Chondrocyte (in vitro differentiated cells): Measurements from ENCODE around the gene PACS1. TPM values are rescaled to one million over a fixed set of nuclear protein-coding genes. Genes with fewer than 3 reads are reported as not detected.

Experiments
- DNase-seq: peaks from one replicate; pipeline ENCODE4 v3.0.0; 2021; ENCODE audit warnings: mixed read lengths, low spot score
- H3K27ac Mint-ChIP-seq: one replicate; pipeline ENCODE4 v1.8.0; 2021; ENCODE audit warnings: mild to moderate bottlenecking, moderate library complexity, mixed read lengths; ENCODE audit not compliant: unreplicated experiment
- H3K27me3 Mint-ChIP-seq: 2 replicates; pipeline ENCODE4 v1.8.0; 2021; ENCODE audit warnings: low read depth, mixed read lengths
- H3K36me3 Mint-ChIP-seq: 2 replicates; pipeline ENCODE4 v1.8.0; 2021; ENCODE audit warnings: low read depth, mixed read lengths
- H3K4me1 Mint-ChIP-seq: 2 replicates; pipeline ENCODE4 v1.8.0; 2021; ENCODE audit warnings: low read depth, mild to moderate bottlenecking, mixed read lengths
- H3K4me3 Mint-ChIP-seq: one replicate; pipeline ENCODE4 v1.8.0; 2021; ENCODE audit warnings: mild to moderate bottlenecking, moderate library complexity, mixed read lengths; ENCODE audit not compliant: unreplicated experiment
- H3K9me3 Mint-ChIP-seq: 2 replicates; pipeline ENCODE4 v1.8.0; 2021; ENCODE audit warnings: low read depth, mixed read lengths
- total RNA-seq: library from RNA; stranded (reverse); gene quantifications from 3 replicates; pipeline ENCODE4 v1.2.1, GENCODE V29; 2021
- TF ChIP-seq, protein P1 (sequence below): fragments of 200-600 bp; sonication (generic); IDR thresholded peaks from 2 replicates; pipeline ENCODE4 v1.5.0; 2021; ENCODE audit warnings: antibody characterized with exemption, mild to moderate bottlenecking, moderate library complexity

PACS1 gene
- total RNA-seq, 1 donor from 2014 or later: 90.7 TPM

DNA sequence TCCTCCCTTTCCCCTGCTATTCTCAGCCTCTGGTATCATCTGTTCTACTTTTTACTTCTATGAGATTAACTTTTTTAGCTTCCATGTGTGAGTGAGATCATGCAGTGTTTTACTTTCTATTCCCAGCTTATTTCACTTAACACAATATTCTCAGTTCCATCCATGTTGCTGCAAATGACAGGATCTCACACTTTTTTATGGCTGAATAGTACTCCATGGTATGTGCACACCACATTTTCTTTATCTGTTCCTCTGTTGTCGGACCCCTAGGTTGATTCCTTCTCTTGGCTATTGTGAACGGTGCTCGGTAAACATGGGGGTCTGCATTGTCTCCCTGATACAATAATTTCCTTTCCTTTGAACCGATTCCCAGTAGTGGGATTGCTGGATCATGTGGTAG, 117.4 kb downstream of the PACS1 start:
- Mint-ChIP-seq H3K4me3 (no peak overlapping the region), H3K36me3 (no peaks in the 10 kb centered on the region), H3K9me3 (peaks cover 7% of the 10 kb centered on the region), H3K27ac (no peak overlapping the region), H3K27me3 (no peaks in the 10 kb centered on the region), H3K4me1 (peaks cover 31% of the 10 kb centered on the region)
- TF ChIP-seq, protein P1, sequence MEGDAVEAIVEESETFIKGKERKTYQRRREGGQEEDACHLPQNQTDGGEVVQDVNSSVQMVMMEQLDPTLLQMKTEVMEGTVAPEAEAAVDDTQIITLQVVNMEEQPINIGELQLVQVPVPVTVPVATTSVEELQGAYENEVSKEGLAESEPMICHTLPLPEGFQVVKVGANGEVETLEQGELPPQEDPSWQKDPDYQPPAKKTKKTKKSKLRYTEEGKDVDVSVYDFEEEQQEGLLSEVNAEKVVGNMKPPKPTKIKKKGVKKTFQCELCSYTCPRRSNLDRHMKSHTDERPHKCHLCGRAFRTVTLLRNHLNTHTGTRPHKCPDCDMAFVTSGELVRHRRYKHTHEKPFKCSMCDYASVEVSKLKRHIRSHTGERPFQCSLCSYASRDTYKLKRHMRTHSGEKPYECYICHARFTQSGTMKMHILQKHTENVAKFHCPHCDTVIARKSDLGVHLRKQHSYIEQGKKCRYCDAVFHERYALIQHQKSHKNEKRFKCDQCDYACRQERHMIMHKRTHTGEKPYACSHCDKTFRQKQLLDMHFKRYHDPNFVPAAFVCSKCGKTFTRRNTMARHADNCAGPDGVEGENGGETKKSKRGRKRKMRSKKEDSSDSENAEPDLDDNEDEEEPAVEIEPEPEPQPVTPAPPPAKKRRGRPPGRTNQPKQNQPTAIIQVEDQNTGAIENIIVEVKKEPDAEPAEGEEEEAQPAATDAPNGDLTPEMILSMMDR: no peak
- no peak for DNase-seq

DNA sequence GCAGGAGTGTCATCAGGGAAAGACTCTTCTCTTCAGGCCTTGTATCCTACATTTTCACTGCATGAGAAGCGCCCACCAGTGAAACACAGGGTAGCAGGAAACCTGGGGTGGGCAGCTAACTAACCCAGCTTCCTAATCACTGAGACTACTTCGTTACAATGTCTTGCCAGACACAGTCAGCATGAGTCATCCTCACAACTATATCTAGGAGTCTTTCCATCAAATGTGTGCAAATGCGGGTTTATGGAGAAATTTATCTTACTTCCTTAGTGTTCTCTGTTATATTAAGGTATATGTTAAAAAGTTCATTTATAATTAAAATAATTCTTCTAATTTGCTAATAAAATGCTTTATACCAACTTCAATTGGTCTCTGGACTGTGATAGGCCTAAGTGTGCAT, 118.5 kb downstream of the PACS1 start:
- no peak overlapping the region for H3K4me3 Mint-ChIP-seq
- peak overlapping the region; percentile 68 for H3K27ac Mint-ChIP-seq
- no peak for DNase-seq
- TF ChIP-seq, protein P1: no peak
- H3K9me3 Mint-ChIP-seq: peaks cover 7% of the 10 kb centered on the region
- H3K36me3 Mint-ChIP-seq: no peaks in the 10 kb centered on the region
- no peaks in the 10 kb centered on the region for H3K27me3 Mint-ChIP-seq
- H3K4me1 Mint-ChIP-seq: peaks cover 34% of the 10 kb centered on the region

DNA sequence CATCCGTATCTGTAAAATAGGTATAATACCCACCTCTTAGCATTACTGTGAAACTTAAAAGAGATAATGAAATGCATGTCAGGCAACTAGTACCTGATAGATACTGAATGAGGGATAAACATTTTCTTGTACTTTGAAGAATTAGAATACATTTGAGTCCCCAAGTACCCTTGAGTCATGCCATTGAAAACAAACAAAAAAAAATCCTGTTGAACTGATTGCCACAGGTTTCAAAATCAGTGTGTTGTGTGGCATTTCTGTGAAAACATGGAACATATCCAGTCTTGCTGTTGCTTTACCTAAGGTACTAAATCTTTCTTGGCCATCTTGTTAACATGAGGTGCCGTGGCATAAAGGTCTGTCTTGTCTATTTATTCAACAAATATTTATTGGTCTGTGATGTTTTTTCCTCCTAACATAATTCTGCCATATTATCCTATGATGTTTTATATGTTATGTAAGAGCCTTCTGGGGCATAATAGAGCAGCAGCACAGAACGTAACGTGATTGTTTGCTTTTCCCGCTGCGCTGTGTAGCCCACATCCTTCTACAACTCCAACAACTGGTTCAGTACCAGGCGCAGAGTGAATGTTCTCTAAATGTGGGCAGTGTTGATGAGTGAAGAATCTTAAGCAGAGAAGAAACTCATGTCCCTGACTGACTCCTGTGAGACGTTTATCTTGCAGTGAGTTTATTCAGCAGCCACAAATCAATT, 119.1 kb downstream of the PACS1 start:
- peaks cover 34% of the 10 kb centered on the region for H3K4me1 Mint-ChIP-seq
- H3K36me3 Mint-ChIP-seq: no peaks in the 10 kb centered on the region
- no peaks in the 10 kb centered on the region for H3K27me3 Mint-ChIP-seq
- DNase-seq: no peak
- H3K9me3 Mint-ChIP-seq: peaks cover 7% of the 10 kb centered on the region
- no peak overlapping the region for H3K4me3 Mint-ChIP-seq
- H3K27ac Mint-ChIP-seq: peak overlapping the region; percentile 67
- TF ChIP-seq, protein P1: no peak

DNA sequence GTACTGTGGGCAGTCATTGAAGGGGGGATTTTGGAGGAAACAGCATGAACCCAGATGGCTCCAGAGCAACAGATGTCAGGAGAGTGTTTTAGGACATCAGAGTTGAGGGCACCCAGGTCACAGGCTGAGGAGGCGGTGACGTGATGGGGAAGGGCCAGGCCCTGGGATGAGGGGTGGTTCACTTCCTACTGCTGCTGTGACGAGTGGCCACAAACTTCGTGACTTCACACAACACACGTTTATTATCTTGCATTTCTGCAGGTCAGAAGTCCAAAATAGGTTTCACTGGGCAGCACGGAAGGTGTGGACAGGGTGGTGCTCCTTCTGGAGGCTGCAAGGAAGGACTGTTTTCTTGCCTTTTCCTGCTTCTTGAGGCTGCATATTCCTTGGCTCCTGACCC, 120.7 kb downstream of the PACS1 start:
- peaks cover 7% of the 10 kb centered on the region for H3K9me3 Mint-ChIP-seq
- no peak overlapping the region for H3K27ac Mint-ChIP-seq
- H3K4me1 Mint-ChIP-seq: peaks cover 34% of the 10 kb centered on the region
- H3K36me3 Mint-ChIP-seq: peaks cover 2% of the 10 kb centered on the region
- TF ChIP-seq, protein P1: no peak
- no peaks in the 10 kb centered on the region for H3K27me3 Mint-ChIP-seq
- no peak for DNase-seq
- H3K4me3 Mint-ChIP-seq: no peak overlapping the region

DNA sequence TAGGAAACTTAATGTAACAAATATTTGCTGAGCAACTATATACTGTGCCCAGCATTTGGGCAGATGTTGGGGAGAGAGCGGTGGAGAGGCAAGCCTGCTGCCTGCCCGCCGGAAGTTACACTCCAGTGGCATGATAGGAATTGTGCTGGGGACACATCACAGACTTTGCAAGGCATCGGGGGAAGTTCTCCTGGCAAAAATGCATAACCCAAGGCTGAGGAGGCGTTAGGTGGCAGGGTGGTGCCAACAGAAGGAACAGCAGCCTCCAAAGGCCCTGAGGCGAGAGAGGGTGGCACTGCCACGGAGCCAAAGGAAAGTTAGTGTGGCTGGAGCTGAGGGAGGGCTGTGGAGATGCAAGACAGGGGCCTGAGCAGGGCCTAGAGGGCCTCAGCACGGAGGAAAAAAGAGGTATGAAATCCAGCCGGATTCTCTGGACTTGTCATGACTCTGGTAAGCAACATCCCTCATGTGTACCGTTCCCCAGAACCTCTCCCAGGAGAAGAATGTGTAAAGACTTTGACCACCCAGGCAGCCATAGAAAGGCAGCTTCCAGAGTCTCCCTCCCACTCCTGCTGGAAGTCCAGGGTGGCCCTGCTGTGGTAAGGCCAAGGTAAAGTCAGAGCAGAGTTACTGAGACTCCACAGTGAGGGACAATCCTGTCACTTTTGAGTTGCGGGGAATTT, 122.2 kb downstream of the PACS1 start:
- Mint-ChIP-seq H3K4me3 (no peak overlapping the region), H3K36me3 (peaks cover 2% of the 10 kb centered on the region), H3K27me3 (no peaks in the 10 kb centered on the region), H3K9me3 (peaks cover 7% of the 10 kb centered on the region), H3K27ac (peak overlapping the region; percentile 69), H3K4me1 (peaks cover 37% of the 10 kb centered on the region)
- TF ChIP-seq, protein P1: no peak
- DNase-seq: no peak
